AG09309 (cell line): ENCODE data around the gene HIBADH.
A peak's percentile ranks its signal among the peaks of the same experiment; 100 is the strongest.

Experiments used
- DNase-seq: peaks from one replicate; pipeline ENCODE4 v3.0.0-alpha.2; 2010; ENCODE audit warnings: low read depth
- H3K4me3 ChIP-seq: 2 replicates; pipeline ENCODE4 v1.5.1; 2011; ENCODE audit warnings: mild to moderate bottlenecking, low read depth, low read length, moderate library complexity; ENCODE audit not compliant: control insufficient read depth
- TF ChIP-seq, protein P1 (sequence below): IDR thresholded peaks from 2 replicates; pipeline ENCODE4 v1.5.1; 2011; ENCODE audit warnings: mild to moderate bottlenecking, low read depth, low read length, inconsistent platforms; ENCODE audit not compliant: insufficient read depth, control insufficient read depth; ENCODE audit errors: missing control alignments

Gene HIBADH

DNA sequence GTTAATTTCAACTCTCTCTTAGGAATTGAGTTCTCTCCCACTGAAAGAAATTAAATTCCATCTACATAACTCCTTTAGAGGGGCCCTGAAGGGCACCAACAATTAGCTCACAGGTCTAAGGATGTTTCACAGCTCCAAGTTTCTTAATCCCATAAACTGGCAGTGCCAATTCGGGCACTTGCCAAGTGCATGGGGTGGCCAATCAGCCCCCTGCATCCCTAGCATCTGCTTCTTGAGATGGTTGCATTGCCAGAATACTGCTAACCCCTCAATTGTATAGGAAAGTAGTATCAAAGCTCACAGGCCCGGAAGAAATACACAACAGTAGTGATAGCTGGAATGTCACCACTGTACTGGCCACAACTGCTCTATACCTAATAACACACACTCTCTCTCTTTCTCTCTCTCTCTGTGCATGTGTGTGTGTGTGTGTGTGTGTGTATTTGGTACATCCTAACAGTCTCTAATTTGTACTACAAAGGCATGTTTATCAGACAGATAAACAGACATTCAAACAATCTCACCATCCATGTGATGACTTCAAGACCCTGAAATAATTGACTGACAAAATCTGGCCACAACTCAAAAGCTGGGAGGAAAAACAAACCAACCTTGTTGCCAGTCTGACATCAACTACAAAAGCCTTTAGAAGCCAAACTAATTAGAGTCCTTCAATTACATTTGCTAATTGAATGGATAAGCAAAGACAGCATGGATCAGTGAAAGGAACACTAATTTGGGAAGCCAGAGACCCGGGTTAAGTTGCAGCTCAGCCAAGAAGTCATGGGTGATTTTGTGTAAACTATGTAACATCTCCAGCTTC, 27.8 kb downstream of the HIBADH start:
- DNase-seq, result no peak
- TF ChIP-seq, protein P1, sequence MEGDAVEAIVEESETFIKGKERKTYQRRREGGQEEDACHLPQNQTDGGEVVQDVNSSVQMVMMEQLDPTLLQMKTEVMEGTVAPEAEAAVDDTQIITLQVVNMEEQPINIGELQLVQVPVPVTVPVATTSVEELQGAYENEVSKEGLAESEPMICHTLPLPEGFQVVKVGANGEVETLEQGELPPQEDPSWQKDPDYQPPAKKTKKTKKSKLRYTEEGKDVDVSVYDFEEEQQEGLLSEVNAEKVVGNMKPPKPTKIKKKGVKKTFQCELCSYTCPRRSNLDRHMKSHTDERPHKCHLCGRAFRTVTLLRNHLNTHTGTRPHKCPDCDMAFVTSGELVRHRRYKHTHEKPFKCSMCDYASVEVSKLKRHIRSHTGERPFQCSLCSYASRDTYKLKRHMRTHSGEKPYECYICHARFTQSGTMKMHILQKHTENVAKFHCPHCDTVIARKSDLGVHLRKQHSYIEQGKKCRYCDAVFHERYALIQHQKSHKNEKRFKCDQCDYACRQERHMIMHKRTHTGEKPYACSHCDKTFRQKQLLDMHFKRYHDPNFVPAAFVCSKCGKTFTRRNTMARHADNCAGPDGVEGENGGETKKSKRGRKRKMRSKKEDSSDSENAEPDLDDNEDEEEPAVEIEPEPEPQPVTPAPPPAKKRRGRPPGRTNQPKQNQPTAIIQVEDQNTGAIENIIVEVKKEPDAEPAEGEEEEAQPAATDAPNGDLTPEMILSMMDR, result no peak

DNA sequence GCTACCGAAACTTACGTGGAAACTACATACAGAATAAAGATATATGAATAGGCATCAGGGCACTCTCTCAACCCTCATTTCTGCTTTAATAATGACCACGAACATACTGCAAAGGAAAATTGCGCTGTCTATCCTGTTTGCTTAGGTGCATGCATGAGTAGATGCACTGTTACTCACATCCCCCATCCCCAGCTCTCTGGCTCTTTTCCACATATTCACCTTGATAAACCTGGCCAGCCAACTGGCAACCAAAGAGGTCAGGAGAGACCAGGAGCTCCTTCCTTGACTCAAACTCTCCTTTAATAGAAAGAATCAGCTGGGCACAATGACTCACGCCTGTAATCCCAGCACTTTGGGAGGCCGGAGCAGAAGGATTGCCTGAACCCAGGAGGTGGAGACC, 29.6 kb downstream of the HIBADH start:
- no peak for DNase-seq
- H3K4me3 ChIP-seq, result no peak overlapping the region
- TF ChIP-seq, protein P1, result no peak

More for the DNA sequence above, 27.8 kb downstream of the HIBADH start:
- no peak overlapping the region for H3K4me3 ChIP-seq

GRCh38 chr7:27631391-27631790, 31.3 kb downstream of the HIBADH start:
- TF ChIP-seq, protein P1, result no peak
- peak; percentile 38 for DNase-seq
- no peak overlapping the region for H3K4me3 ChIP-seq

DNA sequence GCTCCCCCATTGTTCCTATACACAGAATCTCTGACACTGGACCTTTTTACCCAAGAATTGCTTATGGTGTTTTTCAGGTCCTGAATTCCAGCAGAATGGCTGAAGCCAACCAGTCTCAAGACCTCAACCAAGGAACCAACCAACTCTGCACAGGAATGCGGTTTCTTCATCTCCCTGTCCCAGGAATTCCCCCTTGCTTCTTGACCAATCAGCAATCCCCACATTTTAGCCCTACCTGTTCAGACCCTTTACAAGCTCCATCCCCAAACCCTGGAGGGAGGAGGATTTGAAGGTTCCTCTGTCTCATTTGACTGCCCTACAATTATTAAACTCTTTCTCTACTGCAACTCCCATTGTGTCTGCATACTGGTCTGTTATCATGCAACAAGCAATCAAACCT, 35.5 kb downstream of the HIBADH start:
- no peak for DNase-seq
- H3K4me3 ChIP-seq, result no peak overlapping the region
- TF ChIP-seq, protein P1, result no peak

DNA sequence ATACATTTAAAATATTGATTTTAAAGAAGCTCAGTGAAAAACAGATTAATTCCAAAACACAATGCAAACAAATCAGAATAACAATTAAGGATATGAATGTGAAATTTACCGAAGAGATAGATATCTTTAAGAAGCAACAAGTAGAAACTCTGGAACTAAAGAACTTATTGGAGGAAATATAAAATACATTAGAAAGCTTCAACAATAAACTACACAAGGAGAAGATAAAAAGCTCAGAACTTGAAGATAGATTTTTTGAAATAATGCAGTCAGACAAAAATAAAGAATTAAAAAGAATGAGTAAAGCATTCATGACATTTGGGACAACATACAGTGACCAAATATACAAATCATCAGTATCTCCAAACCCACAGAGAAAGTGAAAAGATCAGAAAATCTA, 43.2 kb downstream of the HIBADH start:
- H3K4me3 ChIP-seq, result no peak overlapping the region
- no peak for DNase-seq
- TF ChIP-seq, protein P1, result no peak

DNA sequence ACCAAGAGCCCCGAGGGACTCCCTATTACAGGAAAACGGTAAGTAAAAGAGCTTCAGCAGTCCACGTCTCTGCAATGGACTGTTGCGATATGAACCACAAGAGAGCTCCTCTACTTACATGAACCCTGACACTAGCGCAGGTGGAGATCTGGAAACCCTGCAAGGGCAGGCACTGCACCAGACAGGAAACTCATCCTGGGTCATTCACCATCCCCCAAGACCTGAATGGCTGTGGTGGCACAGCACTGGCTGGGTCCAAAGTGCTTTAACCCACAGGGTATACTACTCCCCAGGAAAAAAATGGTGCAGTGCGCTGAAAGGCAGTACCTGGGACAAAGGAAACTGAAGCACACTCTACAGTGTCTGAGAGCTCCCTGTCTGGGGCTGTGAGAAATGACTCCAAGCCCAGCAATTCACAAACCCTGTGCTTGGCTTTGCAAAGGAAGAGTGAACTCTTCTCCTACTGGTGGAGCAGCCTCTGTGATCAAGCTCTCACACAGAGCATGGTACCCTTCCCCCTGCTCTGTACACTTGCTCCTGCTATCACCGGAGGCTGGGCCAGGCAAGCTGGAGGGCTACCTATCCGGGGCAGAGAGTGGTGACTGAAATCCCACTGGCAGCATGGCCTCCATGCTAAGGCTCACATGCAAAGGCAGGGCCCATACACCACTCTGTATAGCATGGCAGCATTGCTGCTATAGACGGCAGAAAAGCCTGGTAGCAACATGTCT, 44.9 kb downstream of the HIBADH start:
- TF ChIP-seq, protein P1, result no peak
- no peak for DNase-seq
- no peak overlapping the region for H3K4me3 ChIP-seq
